ENCODE data around the gene ZBTB7C.

ZBTB7C gene

DNA sequence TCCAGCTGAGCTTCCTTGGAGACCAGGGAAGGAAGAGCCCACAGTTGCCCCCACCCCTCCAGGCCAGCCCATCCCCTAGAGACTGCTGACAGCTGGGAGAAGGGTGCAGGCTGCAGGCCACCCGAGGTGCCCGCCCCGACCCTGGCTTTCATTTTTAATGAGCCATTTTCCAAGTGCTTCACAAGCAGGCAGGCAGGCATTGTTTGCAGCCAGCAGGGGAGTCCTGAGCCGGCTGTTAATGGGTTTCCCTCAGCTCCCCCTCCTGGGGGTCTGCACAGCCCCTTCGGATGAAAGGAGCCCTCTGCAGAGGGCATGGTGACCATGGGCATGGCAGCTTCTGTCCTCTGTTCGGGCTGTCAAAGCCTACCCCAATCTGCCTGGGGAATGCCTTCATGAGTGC, 94.5 kb downstream of the ZBTB7C start (continued):
- TF ChIP-seq, protein P1, sequence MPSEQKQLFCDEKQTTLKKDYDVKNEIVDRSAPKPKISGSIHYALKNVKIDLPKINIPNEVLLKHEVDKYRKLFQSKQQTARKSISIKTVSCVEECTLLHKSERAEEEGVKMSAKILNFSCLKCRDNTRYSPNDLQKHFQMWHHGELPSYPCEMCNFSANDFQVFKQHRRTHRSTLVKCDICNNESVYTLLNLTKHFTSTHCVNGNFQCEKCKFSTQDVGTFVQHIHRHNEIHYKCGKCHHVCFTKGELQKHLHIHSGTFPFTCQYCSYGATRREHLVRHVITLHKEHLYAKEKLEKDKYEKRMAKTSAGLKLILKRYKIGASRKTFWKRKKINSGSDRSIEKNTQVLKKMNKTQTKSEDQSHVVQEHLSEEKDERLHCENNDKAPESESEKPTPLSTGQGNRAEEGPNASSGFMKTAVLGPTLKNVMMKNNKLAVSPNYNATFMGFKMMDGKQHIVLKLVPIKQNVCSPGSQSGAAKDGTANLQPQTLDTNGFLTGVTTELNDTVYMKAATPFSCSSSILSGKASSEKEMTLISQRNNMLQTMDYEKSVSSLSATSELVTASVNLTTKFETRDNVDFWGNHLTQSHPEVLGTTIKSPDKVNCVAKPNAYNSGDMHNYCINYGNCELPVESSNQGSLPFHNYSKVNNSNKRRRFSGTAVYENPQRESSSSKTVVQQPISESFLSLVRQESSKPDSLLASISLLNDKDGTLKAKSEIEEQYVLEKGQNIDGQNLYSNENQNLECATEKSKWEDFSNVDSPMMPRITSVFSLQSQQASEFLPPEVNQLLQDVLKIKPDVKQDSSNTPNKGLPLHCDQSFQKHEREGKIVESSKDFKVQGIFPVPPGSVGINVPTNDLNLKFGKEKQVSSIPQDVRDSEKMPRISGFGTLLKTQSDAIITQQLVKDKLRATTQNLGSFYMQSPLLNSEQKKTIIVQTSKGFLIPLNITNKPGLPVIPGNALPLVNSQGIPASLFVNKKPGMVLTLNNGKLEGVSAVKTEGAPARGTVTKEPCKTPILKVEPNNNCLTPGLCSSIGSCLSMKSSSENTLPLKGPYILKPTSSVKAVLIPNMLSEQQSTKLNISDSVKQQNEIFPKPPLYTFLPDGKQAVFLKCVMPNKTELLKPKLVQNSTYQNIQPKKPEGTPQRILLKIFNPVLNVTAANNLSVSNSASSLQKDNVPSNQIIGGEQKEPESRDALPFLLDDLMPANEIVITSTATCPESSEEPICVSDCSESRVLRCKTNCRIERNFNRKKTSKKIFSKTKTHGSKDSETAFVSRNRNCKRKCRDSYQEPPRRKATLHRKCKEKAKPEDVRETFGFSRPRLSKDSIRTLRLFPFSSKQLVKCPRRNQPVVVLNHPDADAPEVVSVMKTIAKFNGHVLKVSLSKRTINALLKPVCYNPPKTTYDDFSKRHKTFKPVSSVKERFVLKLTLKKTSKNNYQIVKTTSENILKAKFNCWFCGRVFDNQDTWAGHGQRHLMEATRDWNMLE (tag by site-specific recombination; conservative IDR thresholded peaks at IDR 0.05; ENCODE audit: low read depth), result no peak

DNA sequence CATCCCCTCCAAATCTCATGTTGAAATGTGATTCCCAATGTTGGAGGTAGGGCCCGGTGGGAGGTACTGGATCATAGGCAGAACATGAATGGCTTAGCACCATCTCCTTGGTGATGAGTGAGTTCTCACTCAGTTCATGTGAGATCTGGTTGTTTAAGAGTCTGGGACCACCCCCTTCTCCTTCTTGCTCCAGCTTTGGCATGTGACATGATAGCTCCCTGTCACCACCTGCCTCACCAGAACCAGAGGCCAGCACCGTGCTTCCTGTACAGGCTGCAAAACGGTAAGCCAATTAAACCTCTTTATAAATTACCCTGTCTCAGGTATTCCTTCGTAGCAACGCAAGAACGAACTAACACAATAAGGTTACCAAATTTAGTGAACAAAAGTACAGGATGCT, 95.4 kb downstream of the ZBTB7C start:
- POLR2A ChIA-PET, result interaction anchor here (0.6 kb wide), 1 partner anchor 107 kb away, joined by 3 read pairs; no protein-coding TSS in a partner anchor
- CTCF ChIA-PET, result interaction anchor here (0.6 kb wide), 1 partner anchor 85 kb away, joined by 4 read pairs; no protein-coding TSS in a partner anchor
- Histone ChIP-seq H3K9me3 (ENCODE audit: control insufficient read depth, insufficient read depth, low read depth, low read length) (no peaks in the 10 kb centered on the region), H3K27ac (ENCODE audit: extremely low read depth, low read depth, low read length) (no peak overlapping the region), H3K36me3 (ENCODE audit: control insufficient read depth in 2 of 2, insufficient read depth in 1 of 2, low read length in 2 of 2) (no peaks in the 10 kb centered on the region), H3K4me3 (ENCODE audit: low read depth, low read length) (no peak overlapping the region), H3K4me1 (ENCODE audit: control insufficient read depth, insufficient read depth, low read length) (no peaks in the 10 kb centered on the region)
- TF ChIP-seq, protein P2, sequence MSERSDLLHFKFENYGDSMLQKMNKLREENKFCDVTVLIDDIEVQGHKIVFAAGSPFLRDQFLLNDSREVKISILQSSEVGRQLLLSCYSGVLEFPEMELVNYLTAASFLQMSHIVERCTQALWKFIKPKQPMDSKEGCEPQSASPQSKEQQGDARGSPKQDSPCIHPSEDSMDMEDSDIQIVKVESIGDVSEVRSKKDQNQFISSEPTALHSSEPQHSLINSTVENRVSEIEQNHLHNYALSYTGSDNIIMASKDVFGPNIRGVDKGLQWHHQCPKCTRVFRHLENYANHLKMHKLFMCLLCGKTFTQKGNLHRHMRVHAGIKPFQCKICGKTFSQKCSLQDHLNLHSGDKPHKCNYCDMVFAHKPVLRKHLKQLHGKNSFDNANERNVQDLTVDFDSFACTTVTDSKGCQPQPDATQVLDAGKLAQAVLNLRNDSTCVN (tag by site-specific recombination; optimal IDR thresholded peaks at IDR 0.05), result no peak
- TF ChIP-seq OVOL3 (tag by site-specific recombination; IDR thresholded peaks at IDR 0.05), result no peak
- TF ChIP-seq ZNF350 (tag by site-specific recombination; IDR thresholded peaks at IDR 0.05), result no peak
- no peak for TF ChIP-seq ZNF571 (tag by site-specific recombination; IDR thresholded peaks at IDR 0.05)
- TF ChIP-seq ZNF114 (tag by site-specific recombination; IDR thresholded peaks at IDR 0.05), result no peak
- TF ChIP-seq, protein P3, sequence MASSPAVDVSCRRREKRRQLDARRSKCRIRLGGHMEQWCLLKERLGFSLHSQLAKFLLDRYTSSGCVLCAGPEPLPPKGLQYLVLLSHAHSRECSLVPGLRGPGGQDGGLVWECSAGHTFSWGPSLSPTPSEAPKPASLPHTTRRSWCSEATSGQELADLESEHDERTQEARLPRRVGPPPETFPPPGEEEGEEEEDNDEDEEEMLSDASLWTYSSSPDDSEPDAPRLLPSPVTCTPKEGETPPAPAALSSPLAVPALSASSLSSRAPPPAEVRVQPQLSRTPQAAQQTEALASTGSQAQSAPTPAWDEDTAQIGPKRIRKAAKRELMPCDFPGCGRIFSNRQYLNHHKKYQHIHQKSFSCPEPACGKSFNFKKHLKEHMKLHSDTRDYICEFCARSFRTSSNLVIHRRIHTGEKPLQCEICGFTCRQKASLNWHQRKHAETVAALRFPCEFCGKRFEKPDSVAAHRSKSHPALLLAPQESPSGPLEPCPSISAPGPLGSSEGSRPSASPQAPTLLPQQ (tag by site-specific recombination; IDR thresholded peaks at IDR 0.05), result no peak
- TF ChIP-seq, protein P4, sequence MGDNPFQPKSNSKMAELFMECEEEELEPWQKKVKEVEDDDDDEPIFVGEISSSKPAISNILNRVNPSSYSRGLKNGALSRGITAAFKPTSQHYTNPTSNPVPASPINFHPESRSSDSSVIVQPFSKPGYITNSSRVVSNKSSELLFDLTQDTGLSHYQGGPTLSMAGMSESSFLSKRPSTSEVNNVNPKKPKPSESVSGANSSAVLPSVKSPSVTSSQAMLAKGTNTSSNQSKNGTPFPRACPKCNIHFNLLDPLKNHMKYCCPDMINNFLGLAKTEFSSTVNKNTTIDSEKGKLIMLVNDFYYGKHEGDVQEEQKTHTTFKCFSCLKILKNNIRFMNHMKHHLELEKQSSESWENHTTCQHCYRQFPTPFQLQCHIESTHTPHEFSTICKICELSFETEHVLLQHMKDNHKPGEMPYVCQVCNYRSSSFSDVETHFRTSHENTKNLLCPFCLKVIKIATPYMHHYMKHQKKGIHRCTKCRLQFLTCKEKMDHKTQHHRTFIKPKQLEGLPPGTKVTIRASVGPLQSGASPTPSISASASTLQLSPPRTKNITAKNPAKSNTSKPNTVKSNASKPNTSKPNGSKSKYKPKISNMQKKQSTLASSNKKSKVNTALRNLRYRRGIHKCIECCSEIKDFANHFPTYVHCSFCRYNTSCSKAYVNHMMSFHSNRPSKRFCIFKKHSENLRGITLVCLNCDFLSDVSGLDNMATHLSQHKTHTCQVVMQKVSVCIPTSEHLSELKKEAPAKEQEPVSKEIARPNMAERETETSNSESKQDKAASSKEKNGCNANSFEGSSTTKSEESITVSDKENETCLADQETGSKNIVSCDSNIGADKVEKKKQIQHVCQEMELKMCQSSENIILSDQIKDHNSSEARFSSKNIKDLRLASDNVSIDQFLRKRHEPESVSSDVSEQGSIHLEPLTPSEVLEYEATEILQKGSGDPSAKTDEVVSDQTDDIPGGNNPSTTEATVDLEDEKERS (tag by site-specific recombination; IDR thresholded peaks at IDR 0.05), result no peak
- TF ChIP-seq ZNF785 (tag by site-specific recombination; IDR thresholded peaks at IDR 0.05), result no peak
- TF ChIP-seq ZNF561 (tag by site-specific recombination; IDR thresholded peaks at IDR 0.05; ENCODE audit: borderline replicate concordance), result no peak
- TF ChIP-seq ZNF529 (tag by site-specific recombination; IDR thresholded peaks at IDR 0.05; ENCODE audit: insufficient replicate concordance), result no peak
- TF ChIP-seq, protein P5, sequence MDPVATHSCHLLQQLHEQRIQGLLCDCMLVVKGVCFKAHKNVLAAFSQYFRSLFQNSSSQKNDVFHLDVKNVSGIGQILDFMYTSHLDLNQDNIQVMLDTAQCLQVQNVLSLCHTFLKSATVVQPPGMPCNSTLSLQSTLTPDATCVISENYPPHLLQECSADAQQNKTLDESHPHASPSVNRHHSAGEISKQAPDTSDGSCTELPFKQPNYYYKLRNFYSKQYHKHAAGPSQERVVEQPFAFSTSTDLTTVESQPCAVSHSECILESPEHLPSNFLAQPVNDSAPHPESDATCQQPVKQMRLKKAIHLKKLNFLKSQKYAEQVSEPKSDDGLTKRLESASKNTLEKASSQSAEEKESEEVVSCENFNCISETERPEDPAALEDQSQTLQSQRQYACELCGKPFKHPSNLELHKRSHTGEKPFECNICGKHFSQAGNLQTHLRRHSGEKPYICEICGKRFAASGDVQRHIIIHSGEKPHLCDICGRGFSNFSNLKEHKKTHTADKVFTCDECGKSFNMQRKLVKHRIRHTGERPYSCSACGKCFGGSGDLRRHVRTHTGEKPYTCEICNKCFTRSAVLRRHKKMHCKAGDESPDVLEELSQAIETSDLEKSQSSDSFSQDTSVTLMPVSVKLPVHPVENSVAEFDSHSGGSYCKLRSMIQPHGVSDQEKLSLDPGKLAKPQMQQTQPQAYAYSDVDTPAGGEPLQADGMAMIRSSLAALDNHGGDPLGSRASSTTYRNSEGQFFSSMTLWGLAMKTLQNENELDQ (tag by site-specific recombination; IDR thresholded peaks at IDR 0.05; ENCODE audit: low read depth), result no peak
- TF ChIP-seq ZNF514 (tag by site-specific recombination; IDR thresholded peaks at IDR 0.05), result no peak
- no peak for TF ChIP-seq ZNF211 (tag by site-specific recombination; IDR thresholded peaks at IDR 0.05; ENCODE audit: low read depth)
- TF ChIP-seq, protein P6, sequence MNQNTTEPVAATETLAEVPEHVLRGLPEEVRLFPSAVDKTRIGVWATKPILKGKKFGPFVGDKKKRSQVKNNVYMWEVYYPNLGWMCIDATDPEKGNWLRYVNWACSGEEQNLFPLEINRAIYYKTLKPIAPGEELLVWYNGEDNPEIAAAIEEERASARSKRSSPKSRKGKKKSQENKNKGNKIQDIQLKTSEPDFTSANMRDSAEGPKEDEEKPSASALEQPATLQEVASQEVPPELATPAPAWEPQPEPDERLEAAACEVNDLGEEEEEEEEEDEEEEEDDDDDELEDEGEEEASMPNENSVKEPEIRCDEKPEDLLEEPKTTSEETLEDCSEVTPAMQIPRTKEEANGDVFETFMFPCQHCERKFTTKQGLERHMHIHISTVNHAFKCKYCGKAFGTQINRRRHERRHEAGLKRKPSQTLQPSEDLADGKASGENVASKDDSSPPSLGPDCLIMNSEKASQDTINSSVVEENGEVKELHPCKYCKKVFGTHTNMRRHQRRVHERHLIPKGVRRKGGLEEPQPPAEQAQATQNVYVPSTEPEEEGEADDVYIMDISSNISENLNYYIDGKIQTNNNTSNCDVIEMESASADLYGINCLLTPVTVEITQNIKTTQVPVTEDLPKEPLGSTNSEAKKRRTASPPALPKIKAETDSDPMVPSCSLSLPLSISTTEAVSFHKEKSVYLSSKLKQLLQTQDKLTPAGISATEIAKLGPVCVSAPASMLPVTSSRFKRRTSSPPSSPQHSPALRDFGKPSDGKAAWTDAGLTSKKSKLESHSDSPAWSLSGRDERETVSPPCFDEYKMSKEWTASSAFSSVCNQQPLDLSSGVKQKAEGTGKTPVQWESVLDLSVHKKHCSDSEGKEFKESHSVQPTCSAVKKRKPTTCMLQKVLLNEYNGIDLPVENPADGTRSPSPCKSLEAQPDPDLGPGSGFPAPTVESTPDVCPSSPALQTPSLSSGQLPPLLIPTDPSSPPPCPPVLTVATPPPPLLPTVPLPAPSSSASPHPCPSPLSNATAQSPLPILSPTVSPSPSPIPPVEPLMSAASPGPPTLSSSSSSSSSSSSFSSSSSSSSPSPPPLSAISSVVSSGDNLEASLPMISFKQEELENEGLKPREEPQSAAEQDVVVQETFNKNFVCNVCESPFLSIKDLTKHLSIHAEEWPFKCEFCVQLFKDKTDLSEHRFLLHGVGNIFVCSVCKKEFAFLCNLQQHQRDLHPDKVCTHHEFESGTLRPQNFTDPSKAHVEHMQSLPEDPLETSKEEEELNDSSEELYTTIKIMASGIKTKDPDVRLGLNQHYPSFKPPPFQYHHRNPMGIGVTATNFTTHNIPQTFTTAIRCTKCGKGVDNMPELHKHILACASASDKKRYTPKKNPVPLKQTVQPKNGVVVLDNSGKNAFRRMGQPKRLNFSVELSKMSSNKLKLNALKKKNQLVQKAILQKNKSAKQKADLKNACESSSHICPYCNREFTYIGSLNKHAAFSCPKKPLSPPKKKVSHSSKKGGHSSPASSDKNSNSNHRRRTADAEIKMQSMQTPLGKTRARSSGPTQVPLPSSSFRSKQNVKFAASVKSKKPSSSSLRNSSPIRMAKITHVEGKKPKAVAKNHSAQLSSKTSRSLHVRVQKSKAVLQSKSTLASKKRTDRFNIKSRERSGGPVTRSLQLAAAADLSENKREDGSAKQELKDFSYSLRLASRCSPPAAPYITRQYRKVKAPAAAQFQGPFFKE (tag by site-specific recombination; IDR thresholded peaks at IDR 0.05; ENCODE audit: borderline replicate concordance), result no peak
- no peak for TF ChIP-seq HOXA7 (CRISPR knock-in tag; IDR thresholded peaks at IDR 0.05; ENCODE audit: borderline replicate concordance)
